Stimulated activated CD4-positive, alpha-beta T cell treated with anti-CD3 and anti-CD28 coated beads, Interleukin-4, amount 100 ng/mL, for 1 hour (primary cell): Measurements from ENCODE around the gene KIF18A.
"Not testable (repeated sequence)": the region's sequence is repeated elsewhere in the genome, so short reads cannot be mapped to it uniquely, and the experiment has no call there.

Source experiments
- DNase-seq: peaks from one replicate; pipeline ENCODE4 v3.0.0-alpha.2; 2020

KIF18A gene

DNA sequence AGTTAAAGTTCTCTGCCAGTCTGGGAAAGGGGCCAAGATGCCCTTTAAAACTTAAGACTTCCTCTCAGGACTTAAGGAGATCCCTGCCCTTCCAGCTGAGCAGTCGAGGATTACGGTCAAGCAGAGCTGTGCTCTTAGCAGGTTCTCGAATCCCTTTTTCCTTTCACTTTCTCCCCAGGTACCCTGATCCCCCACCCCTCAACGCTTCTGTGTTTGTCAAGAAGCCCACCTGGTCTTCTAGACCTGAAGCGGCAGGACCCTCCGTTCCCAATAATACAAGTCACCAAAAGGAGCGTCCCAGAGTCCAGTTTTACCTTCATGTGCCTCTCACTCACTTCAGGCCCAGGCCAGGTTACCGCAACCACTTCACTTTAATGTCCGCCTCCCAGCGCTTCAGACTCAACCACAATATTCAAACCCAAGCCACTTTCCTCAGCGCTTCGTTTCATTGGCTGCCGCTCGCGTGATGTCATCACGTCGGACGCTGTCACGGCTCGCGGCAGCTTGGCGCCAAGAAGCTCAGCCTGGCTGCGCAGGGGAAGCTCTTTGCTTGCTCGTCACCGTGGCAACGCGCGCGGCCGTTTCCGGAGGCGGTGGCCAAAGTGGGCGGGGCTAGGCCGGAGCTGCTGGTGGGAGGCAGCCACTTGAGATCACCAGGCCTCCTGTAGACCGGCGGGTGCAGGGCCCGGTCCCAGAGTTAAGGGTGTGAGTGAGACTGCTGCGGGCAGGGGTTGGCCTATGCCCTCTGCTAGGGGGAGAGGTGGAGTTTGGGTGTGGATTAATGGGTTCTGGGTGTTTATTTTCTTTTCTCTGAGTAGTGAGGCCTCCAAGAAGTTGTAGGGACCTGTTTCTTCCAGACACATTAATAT lies at the start of gene KIF18A, which contains the start of gene METTL15:
KIF18A (minus strand) TSS at position 407 of the 869 bp plus-strand sequence. CDS start 10,209 bp downstream, outside the sequence.
METTL15 (plus strand) TSS at position 639 of the 869 bp plus-strand sequence. CDS start 4,947 bp downstream, outside the sequence.
- DNase-seq = peak; percentile 96

DNA sequence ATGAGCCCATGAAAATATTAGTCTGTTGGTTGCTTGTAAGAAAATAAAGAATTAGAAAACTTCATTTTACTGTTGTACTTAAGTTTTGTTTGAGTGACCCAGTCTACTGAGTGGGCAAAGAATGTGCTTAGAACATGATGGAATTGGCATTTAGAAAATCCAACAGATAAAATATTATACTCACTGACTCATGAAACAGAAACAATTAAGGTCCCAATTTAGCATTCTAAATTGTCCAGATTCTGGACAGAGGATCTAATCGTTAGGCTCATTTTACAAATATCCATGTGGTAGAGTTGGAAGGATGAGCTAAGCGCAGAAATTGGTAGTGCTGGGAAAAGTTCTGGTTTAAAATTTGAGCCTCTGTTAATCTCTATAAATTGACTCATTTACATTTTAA lies 45.6 kb upstream of the KIF18A start:
- DNase-seq = no peak

DNA sequence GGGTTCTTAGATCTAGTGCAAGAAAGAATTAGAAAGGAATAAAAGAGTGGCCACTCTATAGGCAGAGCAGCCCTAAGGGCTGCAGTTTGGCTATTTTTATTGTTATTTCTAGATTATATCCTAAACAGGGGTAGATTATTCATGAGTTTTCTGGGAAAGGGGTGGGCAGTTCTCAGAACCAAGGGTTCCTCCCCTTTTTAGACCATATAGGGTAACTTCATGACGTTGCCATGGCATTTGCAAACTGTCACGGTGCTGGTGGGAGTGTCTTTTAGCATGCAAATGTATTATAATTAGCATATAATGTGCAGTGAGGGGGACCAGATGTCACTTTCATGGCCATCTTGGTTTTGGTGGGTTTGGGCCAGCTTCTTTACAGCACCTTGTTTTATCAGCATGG lies 44.8 kb upstream of the KIF18A start:
- no peak for DNase-seq

DNA sequence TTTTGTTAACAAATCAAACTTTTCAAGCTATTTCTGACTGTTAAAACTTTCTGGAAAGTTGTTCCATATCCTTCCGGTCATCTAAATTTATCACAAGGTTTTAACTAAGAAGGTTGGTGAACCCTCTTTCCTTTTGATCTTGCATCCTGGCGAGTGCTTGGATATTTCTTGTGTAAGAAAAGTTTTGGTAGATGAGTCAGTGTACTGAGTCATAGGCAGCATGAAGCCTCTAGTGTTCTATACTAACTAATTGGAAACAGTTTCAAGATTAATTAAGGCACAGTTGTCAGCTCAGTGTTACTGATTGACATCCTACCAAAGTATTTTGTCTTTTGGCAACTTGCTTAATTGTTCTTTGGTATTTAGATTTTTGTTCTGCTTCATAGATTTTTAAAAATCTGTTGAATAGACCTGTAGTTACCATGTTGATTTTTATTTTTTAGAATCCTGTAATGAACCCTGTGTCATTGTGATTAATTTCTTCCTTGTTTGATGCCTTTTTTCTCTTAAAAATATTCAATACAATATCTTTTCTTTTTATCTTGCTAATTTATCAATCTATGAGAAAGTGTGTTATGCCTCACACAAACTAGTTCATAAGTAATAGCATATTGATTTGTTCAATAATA lies 38.3 kb upstream of the KIF18A start:
- no peak for DNase-seq

DNA sequence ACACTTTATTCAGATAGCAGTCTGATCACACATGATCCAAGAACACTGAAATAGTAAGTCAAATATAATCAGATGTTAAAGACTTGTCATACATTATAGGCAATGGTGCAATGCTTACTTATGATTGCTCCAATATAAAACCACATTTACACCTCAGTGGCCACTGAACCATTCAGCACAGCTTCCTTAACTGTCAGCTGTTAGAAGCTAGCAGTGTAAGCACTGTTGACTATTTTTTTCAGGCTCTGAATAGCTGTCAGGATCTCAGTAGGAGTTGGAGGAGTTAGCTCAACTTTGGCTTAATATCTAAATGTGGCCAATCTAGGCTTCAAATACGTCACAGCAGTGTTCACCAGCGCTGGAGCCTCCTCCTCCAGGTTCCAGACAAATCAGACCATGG lies 36.9 kb upstream of the KIF18A start:
- DNase-seq = no peak

DNA sequence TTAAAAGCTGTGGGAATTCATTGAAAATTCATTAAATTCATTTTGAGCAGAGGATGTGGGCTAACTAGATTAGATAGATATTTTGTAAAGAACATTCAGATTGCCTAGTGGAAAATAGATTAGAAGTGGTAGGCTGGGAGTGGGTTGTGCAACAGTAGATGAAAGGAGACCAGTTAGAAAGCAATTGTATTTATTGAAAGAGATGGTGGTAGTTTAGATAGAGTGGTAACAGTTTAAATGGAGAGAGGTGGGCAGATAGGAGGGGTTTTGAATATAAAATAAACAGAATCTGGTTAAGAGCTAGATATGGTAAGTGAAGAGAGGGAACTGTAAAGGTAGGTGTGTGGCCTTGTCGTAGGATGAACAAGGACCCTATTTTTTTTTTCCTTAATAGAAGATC lies 34.8 kb upstream of the KIF18A start:
- no peak for DNase-seq

DNA sequence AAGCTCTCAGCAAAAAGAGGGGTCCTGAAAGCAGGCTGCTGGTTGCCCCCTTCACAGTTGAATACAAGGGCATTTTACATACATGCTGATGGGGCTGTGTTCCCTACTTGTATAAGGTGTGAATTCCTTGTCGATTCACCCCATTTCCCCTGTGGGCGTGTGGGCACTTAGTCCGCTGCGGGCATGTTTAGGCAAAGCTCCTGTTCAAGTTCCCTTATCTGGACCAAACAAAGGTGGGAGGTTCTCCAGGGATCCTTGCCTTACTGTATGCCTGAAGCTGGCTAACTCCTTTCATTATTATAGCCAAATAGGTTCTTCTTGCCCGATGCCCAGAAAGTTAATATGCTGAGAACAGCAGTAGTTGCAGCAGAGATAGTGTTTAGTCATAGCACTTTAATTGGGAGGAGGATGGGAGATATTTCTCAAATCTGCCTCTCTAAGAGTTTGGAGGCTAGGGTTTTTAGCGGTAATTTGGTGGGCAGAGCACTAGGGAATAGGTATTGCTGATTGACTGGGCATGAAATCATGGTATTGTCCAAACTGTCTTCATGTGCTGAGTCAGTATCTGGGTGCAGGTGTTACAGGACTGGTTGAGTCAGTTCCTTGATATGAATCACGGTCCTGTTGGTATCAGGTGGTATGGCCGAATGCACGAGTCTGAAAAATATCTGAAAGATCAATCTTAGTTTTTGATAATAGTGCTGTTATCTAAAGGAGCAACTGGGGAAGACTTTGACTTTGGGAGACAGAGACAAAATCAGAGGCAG lies 32.9 kb upstream of the KIF18A start:
- no peak for DNase-seq

DNA sequence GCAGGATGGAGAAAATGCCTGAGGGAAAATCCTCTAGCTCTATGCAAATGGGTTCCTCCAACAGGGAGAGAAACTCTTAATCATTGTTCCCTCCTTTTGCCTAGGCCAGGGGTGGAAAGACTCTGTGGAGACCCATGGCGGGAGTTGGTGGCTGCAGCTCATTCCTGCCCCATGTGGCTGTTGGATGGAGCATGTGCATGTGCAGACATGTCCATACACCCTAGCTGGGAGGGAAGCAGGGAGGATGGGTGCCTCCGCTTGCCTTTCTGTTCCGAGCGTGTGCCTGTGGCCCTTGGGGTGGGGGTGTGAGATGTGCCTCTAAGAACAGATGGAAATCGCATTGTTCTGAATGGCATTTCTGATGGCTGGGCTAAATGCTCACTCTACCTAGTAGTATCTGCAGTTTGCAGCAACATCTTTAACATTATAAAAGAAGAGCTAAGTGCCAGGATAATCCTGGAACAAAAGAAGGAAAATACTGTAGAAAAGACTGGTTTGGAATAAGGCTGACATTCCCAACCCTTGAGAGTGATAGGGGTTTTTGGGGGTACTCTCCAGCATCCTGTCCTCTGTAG lies 32.0 kb upstream of the KIF18A start:
- DNase-seq = no peak

DNA sequence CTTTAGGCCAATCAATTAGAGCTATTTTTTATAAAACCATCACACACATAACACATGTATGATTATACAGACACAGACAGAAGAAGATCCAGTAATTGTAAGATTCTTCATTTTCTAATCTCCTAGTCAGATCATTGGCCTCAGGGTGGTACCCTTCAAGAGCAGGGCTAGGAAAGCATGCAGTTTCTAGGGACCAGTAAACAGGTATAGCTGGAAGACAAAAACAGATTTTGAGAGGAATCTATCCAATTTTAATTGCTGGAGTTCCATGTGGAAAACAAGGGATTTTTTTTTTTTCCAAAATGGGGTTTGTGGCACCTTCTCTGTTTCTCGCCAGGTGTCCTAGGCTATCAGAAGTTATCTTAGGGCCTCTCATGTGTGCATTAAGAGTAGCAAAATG lies 29.9 kb upstream of the KIF18A start:
- no peak for DNase-seq

DNA sequence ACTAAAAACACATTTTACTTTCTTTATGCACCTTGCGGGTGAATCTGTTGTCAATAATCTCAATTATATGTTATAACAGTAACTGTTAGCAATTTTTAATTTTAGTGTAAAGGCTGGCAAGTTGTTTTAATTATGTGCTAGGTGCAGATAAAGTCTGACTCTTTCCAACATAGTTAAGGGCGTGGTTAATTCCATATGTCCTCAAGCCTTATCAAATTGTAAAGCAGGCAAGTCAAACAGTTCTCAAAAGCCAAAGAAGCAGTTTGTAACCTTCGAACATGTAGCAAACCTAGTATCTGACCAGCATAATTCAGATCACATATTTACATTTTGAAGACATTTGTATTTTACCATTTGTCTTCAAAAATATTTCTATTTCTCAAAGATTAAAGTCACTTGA lies 29.4 kb upstream of the KIF18A start:
- DNase-seq = no peak

DNA sequence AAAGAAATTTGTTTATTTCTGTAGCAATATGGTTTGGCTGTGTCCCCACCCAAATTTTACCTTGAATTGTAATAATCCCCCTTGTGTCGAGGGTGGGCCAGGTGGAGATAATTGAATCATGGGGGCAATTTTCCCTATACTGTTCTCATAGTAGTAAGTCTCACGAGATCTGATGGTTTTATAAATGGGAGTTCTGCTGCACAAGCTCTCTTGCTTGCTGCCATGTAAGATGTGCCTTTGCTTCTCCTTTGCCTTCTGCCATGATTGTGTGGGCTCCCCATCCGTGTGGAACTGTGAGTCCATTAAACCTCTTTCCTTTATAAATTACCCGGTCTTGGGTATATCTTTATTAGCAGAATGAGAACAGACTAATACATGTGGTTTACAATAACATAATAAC lies 28.2 kb upstream of the KIF18A start:
- DNase-seq = not testable (repeated sequence)

DNA sequence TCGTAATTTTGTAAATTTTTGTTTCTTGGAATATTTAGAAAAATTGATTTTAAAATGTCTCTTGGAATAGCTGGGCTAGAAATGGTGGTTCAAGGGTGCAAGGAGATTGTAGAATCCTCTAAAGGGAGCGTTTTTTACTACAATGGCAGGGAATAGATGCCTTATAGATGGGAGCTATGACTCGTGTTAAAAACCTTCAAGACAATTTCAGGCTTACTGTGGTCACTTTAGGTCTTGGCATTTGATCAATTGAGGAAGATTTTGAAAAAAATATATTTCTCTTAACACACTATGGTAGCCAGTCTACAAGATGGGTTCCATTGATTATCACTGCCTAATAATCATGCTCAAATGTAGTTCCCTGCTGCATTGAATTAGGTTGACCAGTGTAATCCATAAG lies 25.2 kb upstream of the KIF18A start:
- DNase-seq = no peak

DNA sequence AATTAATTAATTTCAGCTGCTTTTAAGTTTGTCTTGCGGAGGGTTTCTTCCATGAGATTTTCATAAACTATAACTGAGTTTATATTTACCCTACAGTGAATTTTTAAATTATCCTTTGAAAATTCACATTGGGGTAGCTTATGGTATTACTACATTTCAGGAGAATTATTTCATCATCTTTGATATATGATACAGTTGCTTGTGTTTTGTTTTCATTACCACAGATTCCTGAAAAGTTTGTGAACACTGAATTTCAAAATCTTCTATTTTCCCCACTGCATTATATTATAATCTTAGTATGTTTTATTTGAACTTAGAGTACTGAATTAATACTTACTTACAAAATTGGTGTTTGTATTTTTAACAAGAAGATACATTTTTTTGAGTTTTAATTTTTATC lies 24.6 kb upstream of the KIF18A start:
- no peak for DNase-seq

DNA sequence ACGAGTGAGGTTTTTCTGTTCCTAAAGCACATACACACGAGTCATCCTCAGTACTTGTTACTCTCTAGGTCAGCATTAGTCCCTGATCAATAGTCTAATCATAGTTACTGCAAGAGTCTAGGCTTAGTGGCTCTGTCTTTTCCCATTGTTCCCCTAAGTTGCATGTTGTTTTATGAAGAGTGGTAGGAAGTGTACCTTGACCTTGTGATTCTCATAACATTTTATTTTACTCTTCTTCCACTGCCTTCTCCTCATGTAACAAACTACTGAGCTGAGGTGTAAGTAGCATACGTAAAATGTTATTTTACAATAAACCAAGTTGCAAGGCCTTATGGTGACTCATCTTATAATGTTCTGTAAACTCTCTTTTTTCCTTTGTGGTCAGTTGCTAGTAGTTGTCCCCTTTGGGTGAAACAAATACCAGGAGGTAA lies 15.2 kb upstream of the KIF18A start:
- DNase-seq = no peak

DNA sequence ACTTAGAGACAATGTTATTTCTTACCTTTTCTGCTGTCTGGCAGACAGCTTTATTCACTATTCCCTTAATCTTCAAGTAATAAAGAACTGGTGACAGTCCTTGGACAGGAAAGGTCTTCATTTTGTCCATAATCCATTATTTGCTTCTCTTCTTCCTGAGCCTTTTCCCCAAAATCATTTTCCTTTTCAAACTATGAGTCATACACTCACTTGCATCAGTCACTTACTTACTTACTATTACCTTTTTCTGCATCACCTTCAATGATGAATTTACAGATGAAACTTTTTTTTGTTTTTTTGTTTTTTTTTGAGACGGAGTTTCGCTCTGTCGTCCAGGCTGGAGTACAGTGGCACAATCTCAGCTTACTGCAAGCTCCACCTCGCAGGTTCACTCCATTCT lies 9.8 kb upstream of the KIF18A start:
- no peak for DNase-seq

DNA sequence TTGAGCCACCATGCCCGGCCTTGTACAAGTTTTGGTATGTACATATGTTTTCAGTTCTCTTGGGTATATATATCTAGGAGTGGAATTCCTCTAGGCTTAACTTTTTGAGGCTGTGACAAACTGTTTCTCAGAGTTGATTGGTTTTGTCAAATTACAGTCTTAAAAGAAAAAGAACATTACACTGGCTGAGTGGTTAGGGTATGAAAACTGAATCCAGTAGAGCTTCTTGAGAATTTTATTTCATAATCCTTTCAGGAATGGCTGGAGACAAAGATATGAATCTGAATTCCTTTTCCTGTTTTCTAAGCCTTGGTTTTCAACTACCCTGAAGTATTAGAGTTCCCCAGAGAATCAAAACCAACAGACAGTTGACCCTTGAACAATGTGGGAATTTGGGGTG lies 6.8 kb upstream of the KIF18A start:
- no peak for DNase-seq

DNA sequence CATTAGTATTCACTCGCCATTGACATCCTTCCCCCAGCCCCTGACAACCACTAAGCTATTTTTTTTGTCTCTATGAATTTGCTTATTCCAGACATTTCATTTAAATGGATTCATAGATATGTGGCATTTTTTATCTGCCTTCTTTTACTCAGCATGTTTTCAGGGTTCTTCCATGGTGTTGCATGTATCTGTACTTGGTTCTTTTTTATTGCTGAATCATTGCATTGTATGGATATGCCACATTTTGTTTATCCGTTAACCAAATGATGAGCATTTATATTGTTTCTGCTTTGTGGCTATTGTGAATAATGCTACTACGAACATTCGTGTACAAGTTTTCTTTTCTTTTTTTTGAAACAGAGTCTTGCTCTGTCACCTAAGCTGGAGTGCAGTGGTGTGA lies 6.2 kb upstream of the KIF18A start:
- no peak for DNase-seq

DNA sequence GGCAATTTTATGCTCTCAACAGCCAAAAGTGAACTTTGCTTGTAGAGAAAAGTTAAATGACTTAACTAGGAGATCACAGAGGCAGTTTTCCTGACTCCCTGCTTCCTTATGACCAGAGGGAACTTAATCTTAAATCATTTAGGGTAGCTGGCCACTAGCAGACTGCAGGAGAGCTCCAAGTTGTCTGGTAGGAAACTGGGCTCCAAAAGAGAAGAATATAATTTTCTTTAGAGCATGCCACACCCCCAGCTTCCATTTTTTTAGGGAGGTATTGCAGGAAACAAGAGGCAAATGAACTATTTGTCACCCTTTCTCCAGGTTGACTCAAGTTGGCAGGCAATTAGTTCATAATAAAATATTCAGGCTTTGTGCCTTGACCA lies 2.9 kb upstream of the KIF18A start:
- no peak for DNase-seq

DNA sequence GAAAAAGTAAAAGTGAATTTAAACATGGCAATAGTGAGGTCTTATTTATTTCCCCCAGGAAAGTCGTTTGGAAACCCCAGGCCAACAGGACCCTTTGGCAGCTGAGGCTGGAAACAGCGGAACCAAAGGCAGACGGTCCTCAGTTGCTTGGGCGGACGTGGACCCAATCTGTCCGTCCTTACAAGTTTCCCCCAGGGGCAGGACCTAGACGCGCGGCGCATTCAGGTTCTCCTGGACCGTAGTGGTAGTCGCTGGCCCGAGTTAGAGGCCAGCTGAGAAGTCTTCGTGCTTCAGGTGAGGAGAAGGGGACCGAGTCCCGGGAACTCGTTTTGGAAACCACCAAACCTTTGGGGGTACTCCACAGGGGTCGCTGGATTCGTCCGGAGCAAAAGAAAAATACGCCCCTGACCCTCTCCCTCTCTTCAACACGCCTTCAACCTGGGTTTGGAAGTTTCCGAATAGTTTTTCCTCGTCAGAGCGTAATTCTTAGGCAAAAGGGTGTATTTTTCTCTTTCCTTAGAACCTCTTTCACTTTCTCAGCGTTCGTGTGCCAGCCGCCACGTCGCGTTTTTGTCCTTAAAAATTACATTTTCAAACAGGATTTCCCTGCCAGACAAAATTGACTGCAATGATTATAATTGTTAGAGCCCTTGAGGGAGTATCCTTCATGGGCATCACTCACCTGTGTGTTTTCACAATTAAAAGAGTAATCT lies 2.3 kb upstream of the KIF18A start:
- DNase-seq = peak; percentile 62

DNA sequence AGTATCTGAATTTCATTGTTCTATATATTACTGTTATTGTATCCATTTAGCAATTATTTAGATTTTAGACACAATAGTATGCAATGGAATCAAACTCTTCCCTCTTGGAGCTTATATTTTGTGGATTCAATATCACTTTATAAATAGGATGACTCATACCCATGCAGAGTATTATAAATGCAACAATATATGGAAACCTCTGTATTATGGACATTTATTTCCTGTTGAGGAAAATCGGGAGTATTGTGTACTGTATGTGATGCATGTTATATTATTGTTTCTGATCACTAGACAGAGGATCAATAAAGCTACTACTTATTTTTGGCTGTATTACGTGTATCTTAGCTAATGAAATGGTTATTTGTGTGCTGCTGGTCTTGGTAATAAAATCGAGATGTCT lies 1.0 kb upstream of the KIF18A start:
- DNase-seq = no peak

DNA sequence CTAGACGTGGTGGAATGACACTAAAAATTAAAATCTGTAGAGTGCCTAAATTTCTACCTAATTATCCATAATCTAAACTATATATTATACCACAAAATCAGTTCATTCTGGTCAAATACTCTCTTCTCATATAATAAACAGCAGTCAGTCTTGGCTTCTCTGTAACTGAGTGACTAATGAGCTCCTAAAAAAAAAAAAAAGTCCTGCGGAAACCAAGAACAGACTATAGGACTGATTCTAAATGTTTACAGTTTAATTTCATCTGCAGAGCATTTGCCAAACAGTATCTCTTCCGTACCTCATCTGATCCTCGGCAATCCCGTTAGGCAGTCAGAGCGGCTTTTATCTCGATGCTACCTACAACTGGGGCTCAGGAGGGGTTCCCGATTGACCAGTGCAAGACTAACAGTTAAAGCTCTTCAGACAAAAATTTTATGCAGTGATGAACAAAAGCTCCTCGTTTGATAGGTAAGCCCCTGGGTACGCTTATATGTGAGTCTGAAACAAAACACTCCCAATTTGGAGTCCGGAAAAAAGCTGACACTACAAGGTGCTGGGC lies 686 bp downstream of the KIF18A start:
- DNase-seq = no peak

DNA sequence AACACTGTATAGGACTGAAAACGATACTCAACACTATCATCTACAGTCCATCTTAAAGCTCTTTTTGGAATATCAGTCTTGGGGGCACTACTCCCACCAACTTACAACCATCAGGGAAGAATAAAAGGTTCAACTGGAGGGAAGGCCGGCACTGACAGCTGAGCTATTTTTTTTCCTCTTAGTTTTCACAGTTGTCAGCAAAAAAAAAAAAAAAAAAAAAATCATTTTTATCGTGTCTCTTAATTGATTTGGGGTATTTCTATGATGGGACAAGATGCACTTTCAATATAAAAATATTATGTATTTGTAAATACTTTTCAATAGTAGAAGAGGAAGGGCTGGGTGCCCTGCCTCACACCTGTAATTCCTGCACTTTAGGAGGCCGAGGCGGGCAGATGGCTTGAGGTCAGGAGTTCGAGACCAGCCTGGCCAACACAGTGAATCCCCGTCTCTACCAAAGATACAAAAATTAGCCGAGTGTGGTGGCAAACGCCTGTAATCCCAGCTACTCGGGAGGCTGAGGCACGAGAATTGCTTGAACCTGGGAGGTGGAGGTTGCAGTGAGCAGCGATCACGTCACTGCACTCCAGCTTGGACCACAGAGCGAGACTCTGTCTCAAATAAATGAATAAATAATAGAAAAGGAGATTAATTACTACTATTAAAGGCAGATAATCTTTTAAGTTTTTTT lies 1.5 kb downstream of the KIF18A start:
- no peak for DNase-seq
